Smooth muscle cell (in vitro differentiated cells): Measurements from ENCODE around the gene SMAP1. TPM values are rescaled to one million over a fixed set of nuclear protein-coding genes. Genes with fewer than 3 reads are reported as not detected.

ENCODE experiments used
- DNase-seq: peaks from one replicate; lab custom pipeline; 2025; ENCODE audit not compliant: unreplicated experiment; lab: John Stamatoyannopoulos, UW
- H2AFZ ChIP-seq: fragments of 200-600 bp; sonication (generic); 2 replicates; pipeline ENCODE4 v1.6.0; 2016; ENCODE audit warnings: antibody characterized with exemption, low read depth, mild to moderate bottlenecking
- H3F3A ChIP-seq: fragments of 200-600 bp; sonication (generic); 2 replicates; pipeline ENCODE4 v1.6.0; 2017; ENCODE audit warnings: antibody characterized with exemption, low read depth
- H3K27ac ChIP-seq: fragments of 200-600 bp; sonication (generic); 2 replicates; pipeline ENCODE4 v1.5.1; 2016; ENCODE audit warnings: low read depth, mild to moderate bottlenecking
- H3K27me3 ChIP-seq: fragments of 200-600 bp; sonication (generic); 2 replicates; pipeline ENCODE4 v1.6.1; 2016; ENCODE audit warnings: low read depth, mild to moderate bottlenecking
- H3K36me3 ChIP-seq: fragments of 200-600 bp; sonication (generic); 2 replicates; pipeline ENCODE4 v1.5.1; 2016; ENCODE audit warnings: low read depth
- H3K4me1 ChIP-seq: fragments of 200-600 bp; sonication (generic); 2 replicates; pipeline ENCODE4 v1.5.1; 2016; ENCODE audit warnings: low read depth
- H3K4me2 ChIP-seq: fragments of 200-600 bp; sonication (generic); 2 replicates; pipeline ENCODE4 v1.6.0; 2016; ENCODE audit warnings: mild to moderate bottlenecking
- H3K4me3 ChIP-seq: fragments of 200-600 bp; sonication (generic); 2 replicates; pipeline ENCODE4 v1.5.1; 2016; ENCODE audit warnings: mild to moderate bottlenecking
- H3K79me2 ChIP-seq: fragments of 200-600 bp; sonication (generic); 2 replicates; pipeline ENCODE4 v1.6.0; 2016; ENCODE audit warnings: low read depth, mild to moderate bottlenecking
- H3K9ac ChIP-seq: fragments of 200-600 bp; sonication (generic); 2 replicates; pipeline ENCODE4 v1.6.0; 2016; ENCODE audit warnings: low read depth
- H3K9me3 ChIP-seq: fragments of 200-600 bp; sonication (generic); replicated peaks from 2 replicates; pipeline ENCODE4 v1.5.1; 2016; ENCODE audit warnings: low read depth
- H4K20me1 ChIP-seq: fragments of 200-600 bp; sonication (generic); 2 replicates; pipeline ENCODE4 v1.6.0; 2016; ENCODE audit warnings: low read depth
- CTCF ChIP-seq: fragments of 200-600 bp; sonication (generic); IDR thresholded peaks from 2 replicates; pipeline ENCODE4 v1.5.1; 2017; ENCODE audit warnings: borderline replicate concordance, mild to moderate bottlenecking, antibody characterized with exemption; ENCODE audit not compliant: insufficient read depth, poor library complexity, severe bottlenecking
- WGBS: methylation state at CpG from one replicate; pipeline ENCODE4 v1.1.7; 2016; ENCODE audit warnings: low lambda C conversion rate; 5-methylcytosine and 5-hydroxymethylcytosine counted together
- polyA plus RNA-seq: library from polyadenylated mRNA; unstranded; fragments of >200 nt; fragmentation: Nextera tagmentation; extraction: Ambion mirVana; gene quantifications from 2 replicates; pipeline ENCODE4 v1.2.1, GENCODE V29; 2016
- total RNA-seq: library from RNA; depleted of rRNA; stranded (reverse); fragments of >200 nt; gene quantifications from 2 replicates; pipeline ENCODE4 v1.2.3, GENCODE V29; 2014

SMAP1 gene
- total and polyA plus RNA-seq, 2 experiments from 2014 or later, result 21.7 to 39.8 TPM

- WGBS, result 5% methylated on average over 3 of the region's 3 CpGs
- DNase-seq, result no peak
- TF ChIP-seq CTCF, result peak; percentile 72
These were observed 38.9 kb downstream of the SMAP1 start for GRCh38 chr6:70706491-70707123.

GRCh38 chr6:70707893-70708292, 40.2 kb downstream of the SMAP1 start:
- Histone ChIP-seq H3F3A (no peaks in the 10 kb centered on the region), H3K79me2 (peaks cover 62% of the 10 kb centered on the region), H3K4me3 (no peak overlapping the region), H3K4me1 (no peaks in the 10 kb centered on the region), H3K27ac (no peak overlapping the region), H3K9ac (no peak overlapping the region), H3K9me3 (no peaks in the 10 kb centered on the region), H2AFZ (no peak overlapping the region), H3K4me2 (no peak overlapping the region), H3K36me3 (no peaks in the 10 kb centered on the region), H4K20me1 (peaks cover 99% of the 10 kb centered on the region), H3K27me3 (no peaks in the 10 kb centered on the region)
- no peak for TF ChIP-seq CTCF
- DNase-seq, result no peak
- 87% methylated on average over 2 of the region's 2 CpGs for WGBS

More at GRCh38 chr6:70706491-70707123, 38.9 kb downstream of the SMAP1 start:
- Histone ChIP-seq H3K27ac (no peak overlapping the region), H3K4me1 (no peaks in the 10 kb centered on the region), H3K4me3 (no peak overlapping the region), H4K20me1 (peaks cover 99% of the 10 kb centered on the region), H3F3A (no peaks in the 10 kb centered on the region), H3K9ac (no peak overlapping the region), H3K9me3 (no peaks in the 10 kb centered on the region), H3K27me3 (no peaks in the 10 kb centered on the region), H3K36me3 (no peaks in the 10 kb centered on the region), H2AFZ (no peak overlapping the region), H3K79me2 (peaks cover 62% of the 10 kb centered on the region), H3K4me2 (no peak overlapping the region)

- DNase-seq, result no peak
- Histone ChIP-seq H4K20me1 (peaks cover 94% of the 10 kb centered on the region), H2AFZ (no peak overlapping the region), H3F3A (no peaks in the 10 kb centered on the region), H3K27ac (no peak overlapping the region), H3K79me2 (peaks cover 62% of the 10 kb centered on the region), H3K4me3 (no peak overlapping the region), H3K36me3 (no peaks in the 10 kb centered on the region), H3K27me3 (no peaks in the 10 kb centered on the region), H3K9ac (no peak overlapping the region), H3K4me2 (no peak overlapping the region), H3K9me3 (no peaks in the 10 kb centered on the region), H3K4me1 (no peaks in the 10 kb centered on the region)
- WGBS, result 98% methylated on average over 2 of the region's 2 CpGs
- TF ChIP-seq CTCF, result no peak
These were observed 40.8 kb downstream of the SMAP1 start for GRCh38 chr6:70708448-70708847.

- Histone ChIP-seq H3K36me3 (no peaks in the 10 kb centered on the region), H3K79me2 (peaks cover 70% of the 10 kb centered on the region), H3K9ac (no peak overlapping the region), H3K27ac (no peak overlapping the region), H3K4me3 (no peak overlapping the region), H3K4me2 (no peak overlapping the region), H2AFZ (no peak overlapping the region), H3K9me3 (peaks cover 6% of the 10 kb centered on the region), H3K4me1 (no peaks in the 10 kb centered on the region), H3K27me3 (no peaks in the 10 kb centered on the region), H3F3A (no peaks in the 10 kb centered on the region), H4K20me1 (peaks cover 80% of the 10 kb centered on the region)
- no peak for TF ChIP-seq CTCF
- 75% methylated on average over 3 of the region's 3 CpGs for WGBS
- no peak for DNase-seq
These were observed 42.1 kb downstream of the SMAP1 start for GRCh38 chr6:70709826-70710225.
